AG04450 (cell line): Measurements from ENCODE around the gene RITA1. TPM values are rescaled to one million over a fixed set of nuclear protein-coding genes. Genes with fewer than 3 reads are reported as not detected.
"Not testable (repeated sequence)": the region's sequence is repeated elsewhere in the genome, so short reads cannot be mapped to it uniquely, and the experiment has no call there.

Experiments used
- CTCF ChIA-PET: fragments of 300-600, 350-600 bp; formaldehyde crosslinking; extraction: SDS; loops from one replicate; lab custom pipeline; 2022; ENCODE audit warnings: antibody characterized with exemption, inconsistent platforms; lab: Charles Lee
- POLR2A ChIA-PET: fragments of 350-600 bp; formaldehyde crosslinking; extraction: SDS; loops from one replicate; lab custom pipeline; 2021; ENCODE audit warnings: antibody characterized with exemption, inconsistent platforms; lab: Yijun Ruan, JAX
- DNase-seq: peaks from one replicate; pipeline ENCODE4 v3.0.0-alpha.2; 2011; ENCODE audit warnings: low read depth, low spot score
- H3K27ac ChIP-seq: one replicate; pipeline ENCODE4 v1.5.1; 2012; ENCODE audit warnings: low read depth, low read length, control low read depth
- H3K27me3 ChIP-seq: one replicate; pipeline ENCODE4 v1.6.0; 2012; ENCODE audit warnings: low read length; ENCODE audit not compliant: control insufficient read depth, insufficient read depth
- H3K4me3 ChIP-seq: 2 replicates; pipeline ENCODE4 v1.5.1; 2011; ENCODE audit warnings: mild to moderate bottlenecking, low read depth, low read length, control low read depth
- H3K9me3 ChIP-seq: 2 replicates; pipeline ENCODE4 v1.5.1; 2012; ENCODE audit warnings: low read length; ENCODE audit not compliant: control insufficient read depth, insufficient read depth
- CTCF ChIP-seq: IDR thresholded peaks from 2 replicates; pipeline ENCODE4 v1.5.1; 2011; ENCODE audit warnings: low read depth, low read length, control low read depth, inconsistent platforms
- polyA plus RNA-seq: library from polyadenylated mRNA; depleted of rRNA; stranded (reverse); fragments of >200 nt; gene quantifications from 2 replicates; pipeline ENCODE4 v1.2.3, GENCODE V29; 2011

RITA1 gene
- polyA plus RNA-seq, 1 experiment: 9.0 TPM

DNA sequence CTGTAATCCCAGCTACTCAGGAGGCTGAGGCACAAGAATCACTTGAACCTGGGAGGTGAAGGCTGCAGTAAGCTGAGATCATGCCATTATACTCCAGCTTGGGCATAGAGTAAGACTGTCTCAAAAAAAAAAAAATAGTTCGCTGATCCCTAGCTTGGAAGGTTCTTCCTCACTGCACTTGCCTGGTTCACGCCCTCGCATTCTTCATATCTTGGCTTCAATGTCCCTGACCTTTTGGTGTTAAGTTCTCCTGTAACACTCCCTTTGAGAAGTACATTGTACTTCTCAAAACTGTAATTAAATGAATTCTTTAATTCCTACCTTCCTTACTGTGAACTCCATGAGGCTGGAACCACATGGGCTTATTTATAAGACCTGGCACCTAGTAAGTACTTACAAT lies 19.3 kb downstream of the RITA1 start:
- CTCF ChIA-PET: interaction anchor here (0.6 to 1.6 kb wide), 3 partner anchors 8 to 212 kb away, joined by 3 to 14 read pairs (median 4); no protein-coding TSS in a partner anchor
- Histone ChIP-seq H3K27me3 (no peaks in the 10 kb centered on the region), H3K9me3 (no peaks in the 10 kb centered on the region), H3K4me3 (no peak overlapping the region), H3K27ac (no peak overlapping the region)
- DNase-seq: no peak
- TF ChIP-seq CTCF: no peak
- POLR2A ChIA-PET: interaction anchor here (0.6 to 1.0 kb wide), 2 partner anchors 18 to 150 kb away, joined by 3 to 15 read pairs; no protein-coding TSS in a partner anchor

DNA sequence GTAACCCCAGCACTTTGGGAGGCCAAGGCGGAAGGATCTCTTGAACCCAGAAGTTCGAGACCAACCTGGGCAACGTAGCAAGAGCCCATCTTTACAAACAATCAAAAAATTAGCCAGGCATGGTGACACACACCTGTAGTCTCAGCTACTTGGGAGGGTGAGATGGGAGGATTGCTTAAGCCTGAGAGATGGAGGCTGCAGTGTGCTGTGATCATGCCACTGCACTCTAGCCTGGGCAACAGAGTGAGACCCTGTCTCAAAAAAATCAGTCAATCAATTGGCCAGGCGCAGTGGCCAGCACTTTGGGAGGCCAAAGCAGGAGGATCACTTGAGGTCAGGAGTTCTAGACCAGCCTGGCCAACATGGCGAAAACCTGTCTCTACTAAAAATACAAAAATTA lies 21.3 kb downstream of the RITA1 start:
- H3K27ac ChIP-seq, CTCF ChIA-PET, H3K4me3 ChIP-seq, H3K9me3 ChIP-seq, DNase-seq, H3K27me3 ChIP-seq: not testable (repeated sequence)
- POLR2A ChIA-PET: interaction anchor here (1.7 kb wide), 1 partner anchor 15 kb away, joined by 4 read pairs; the partner anchor contains the start of gene TPCN1

DNA sequence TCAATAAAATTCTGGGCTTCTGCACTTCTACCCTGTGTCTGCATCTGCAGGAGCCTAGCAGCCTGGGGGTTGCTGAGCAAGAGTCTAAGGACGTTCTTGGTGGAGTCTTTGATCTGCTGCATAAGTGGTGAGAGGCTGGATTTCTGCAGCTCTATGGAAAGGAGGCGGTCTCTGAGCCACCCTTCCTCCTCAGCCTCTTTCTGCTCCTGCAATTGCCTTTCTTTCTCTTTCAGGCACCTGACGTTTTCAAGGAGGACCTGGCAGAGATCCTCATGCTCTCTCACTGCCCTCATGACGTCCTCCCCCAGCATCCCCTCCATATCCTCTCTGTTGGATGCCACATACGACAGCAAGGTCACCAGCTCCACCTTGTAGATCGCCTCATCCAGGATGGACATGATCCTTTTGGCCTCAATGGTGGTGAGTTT lies 22.1 kb downstream of the RITA1 start:
- Histone ChIP-seq H3K9me3 (no peaks in the 10 kb centered on the region), H3K4me3 (no peak overlapping the region), H3K27ac (peak overlapping the region; percentile 11), H3K27me3 (no peaks in the 10 kb centered on the region)
- no peak for TF ChIP-seq CTCF
- ChIA-PET CTCF (no interaction called here), POLR2A (interaction anchor here (1.7 kb wide), 1 partner anchor 14 kb away, joined by 4 read pairs; the partner anchor contains the start of gene TPCN1)
- no peak for DNase-seq

GRCh38 chr12:113208041-113208934 lies 22.8 kb downstream of the RITA1 start:
- CTCF ChIA-PET: no interaction called here
- TF ChIP-seq CTCF: no peak
- no peak for DNase-seq
- POLR2A ChIA-PET: interaction anchor here (1.7 kb wide), 1 partner anchor 13 kb away, joined by 4 read pairs; the partner anchor contains the start of gene TPCN1
- Histone ChIP-seq H3K27ac (no peak overlapping the region), H3K9me3 (no peaks in the 10 kb centered on the region), H3K4me3 (no peak overlapping the region), H3K27me3 (no peaks in the 10 kb centered on the region)

DNA sequence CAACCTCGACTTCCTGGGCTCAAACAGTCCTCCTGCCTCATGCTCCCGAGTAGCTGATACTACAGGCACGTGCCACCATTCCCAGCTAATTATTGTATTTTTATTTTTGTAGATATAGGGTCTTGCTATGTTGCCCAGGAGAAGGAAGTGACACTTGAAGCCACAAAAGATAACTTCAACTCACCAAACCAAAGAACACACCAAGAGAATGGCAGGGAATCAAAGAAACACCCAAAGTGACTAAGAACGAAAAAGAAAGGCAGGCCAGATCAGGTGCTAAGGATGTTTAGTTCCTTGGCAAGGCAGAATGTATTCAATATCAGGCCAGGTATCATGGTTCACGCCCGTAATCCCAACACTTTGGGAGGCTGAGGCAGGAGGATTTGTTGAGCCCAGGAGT lies 25.6 kb downstream of the RITA1 start:
- POLR2A ChIA-PET: no interaction called here
- CTCF ChIA-PET: interaction anchor here (1.1 to 1.4 kb wide), 2 partner anchors 16 to 214 kb away, joined by 3 to 5 read pairs; no protein-coding TSS in a partner anchor
- H3K27ac ChIP-seq: no peak overlapping the region
- DNase-seq: no peak
- H3K27me3 ChIP-seq: no peaks in the 10 kb centered on the region
- H3K4me3 ChIP-seq: no peak overlapping the region
- no peak for TF ChIP-seq CTCF
- H3K9me3 ChIP-seq: no peaks in the 10 kb centered on the region
